ENCODE measurements around the gene KRTAP9-9. TPM values are rescaled to one million over a fixed set of nuclear protein-coding genes. Genes with fewer than 3 reads are reported as not detected.

Gene KRTAP9-9
- total RNA-seq, 1 donor from 2014 or later, result not detected

Other genes starting within 250 kb of the KRTAP9-9 start
- gene KRTAP3-1, start 246.3 kb upstream of the KRTAP9-9 start, total RNA-seq (ENCODE audit: insufficient read depth, low replicate concordance), result not detected
- gene KRTAP1-5, start 228.2 kb upstream of the KRTAP9-9 start, total RNA-seq (ENCODE audit: insufficient read depth, low replicate concordance), result not detected
- gene KRTAP1-4, start 225.2 kb upstream of the KRTAP9-9 start, total RNA-seq (ENCODE audit: insufficient read depth, low replicate concordance), result not detected
- gene KRTAP1-3, start 220.5 kb upstream of the KRTAP9-9 start, total RNA-seq (ENCODE audit: insufficient read depth, low replicate concordance), result not detected
- gene KRTAP1-1, start 213.9 kb upstream of the KRTAP9-9 start, total RNA-seq (ENCODE audit: insufficient read depth, low replicate concordance), result not detected
- gene KRTAP2-1, start 208.1 kb upstream of the KRTAP9-9 start, total RNA-seq (ENCODE audit: insufficient read depth, low replicate concordance), result not detected
- gene KRTAP2-2, start 200.2 kb upstream of the KRTAP9-9 start, total RNA-seq (ENCODE audit: insufficient read depth, low replicate concordance), result 8.4 TPM
- gene KRTAP2-3, start 195.3 kb upstream of the KRTAP9-9 start, total RNA-seq (ENCODE audit: insufficient read depth, low replicate concordance), result 20.5 TPM
- gene KRTAP2-4, start 189.5 kb upstream of the KRTAP9-9 start, total RNA-seq (ENCODE audit: insufficient read depth, low replicate concordance), result not detected
- gene KRTAP4-7, start 171.2 kb upstream of the KRTAP9-9 start, total RNA-seq (ENCODE audit: insufficient read depth, low replicate concordance), result not detected
- not detected for gene KRTAP4-8, start 157.2 kb upstream of the KRTAP9-9 start, total RNA-seq (ENCODE audit: insufficient read depth, low replicate concordance)
- not detected for gene KRTAP4-16, start 153.2 kb upstream of the KRTAP9-9 start, total RNA-seq (ENCODE audit: insufficient read depth, low replicate concordance)
- not detected for gene KRTAP4-9, start 150.0 kb upstream of the KRTAP9-9 start, total RNA-seq (ENCODE audit: insufficient read depth, low replicate concordance)
- 3.4 TPM for gene KRTAP4-11, start 137.0 kb upstream of the KRTAP9-9 start, total RNA-seq (ENCODE audit: insufficient read depth, low replicate concordance)
- gene KRTAP4-12, start 131.2 kb upstream of the KRTAP9-9 start, total RNA-seq (ENCODE audit: insufficient read depth, low replicate concordance), result not detected
- gene KRTAP4-6, start 114.8 kb upstream of the KRTAP9-9 start, total RNA-seq (ENCODE audit: insufficient read depth, low replicate concordance), result 1.2 TPM
- gene KRTAP4-5, start 105.6 kb upstream of the KRTAP9-9 start, total RNA-seq (ENCODE audit: insufficient read depth, low replicate concordance), result 5.5 TPM
- gene KRTAP4-4, start 94.6 kb upstream of the KRTAP9-9 start, total RNA-seq (ENCODE audit: insufficient read depth, low replicate concordance), result 2.6 TPM
- gene KRTAP4-3, start 87.2 kb upstream of the KRTAP9-9 start, total RNA-seq (ENCODE audit: insufficient read depth, low replicate concordance), result 1.4 TPM
- not detected for gene KRTAP4-2, start 77.2 kb upstream of the KRTAP9-9 start, total RNA-seq (ENCODE audit: insufficient read depth, low replicate concordance)
- gene KRTAP4-1, start 70.5 kb upstream of the KRTAP9-9 start, total RNA-seq (ENCODE audit: insufficient read depth, low replicate concordance), result 1.9 TPM
- 1.4 TPM for gene KRTAP9-1, start 65.5 kb upstream of the KRTAP9-9 start, total RNA-seq (ENCODE audit: insufficient read depth, low replicate concordance)
- gene KRTAP9-2, start 28.7 kb upstream of the KRTAP9-9 start, total RNA-seq (ENCODE audit: insufficient read depth, low replicate concordance), result not detected
- gene KRTAP9-3, start 22.9 kb upstream of the KRTAP9-9 start, total RNA-seq (ENCODE audit: insufficient read depth, low replicate concordance), result not detected
- not detected for gene KRTAP9-8, start 17.4 kb upstream of the KRTAP9-9 start, total RNA-seq (ENCODE audit: insufficient read depth, low replicate concordance)
- gene KRTAP9-4, start 5.7 kb upstream of the KRTAP9-9 start, total RNA-seq (ENCODE audit: insufficient read depth, low replicate concordance), result 1.2 TPM
- gene KRTAP9-6, start 10.0 kb downstream of the KRTAP9-9 start, total RNA-seq (ENCODE audit: insufficient read depth, low replicate concordance), result not detected
- not detected for gene KRTAP9-7, start 20.3 kb downstream of the KRTAP9-9 start, total RNA-seq (ENCODE audit: insufficient read depth, low replicate concordance)
- gene KRTAP29-1, start 47.5 kb downstream of the KRTAP9-9 start, total RNA-seq (ENCODE audit: insufficient read depth, low replicate concordance), result not detected
- gene KRTAP16-1, start 53.9 kb downstream of the KRTAP9-9 start, total RNA-seq (ENCODE audit: insufficient read depth, low replicate concordance), result not detected
- gene KRTAP17-1, start 60.3 kb downstream of the KRTAP9-9 start, total RNA-seq (ENCODE audit: insufficient read depth, low replicate concordance), result not detected
- gene KRT33A, start 95.4 kb downstream of the KRTAP9-9 start, total RNA-seq (ENCODE audit: insufficient read depth, low replicate concordance), result 1.4 TPM
- not detected for gene KRT33B, start 114.4 kb downstream of the KRTAP9-9 start, total RNA-seq (ENCODE audit: insufficient read depth, low replicate concordance)
- gene KRT34, start 126.9 kb downstream of the KRTAP9-9 start, total RNA-seq (ENCODE audit: insufficient read depth, low replicate concordance), result not detected
- not detected for gene KRT31, start 142.2 kb downstream of the KRTAP9-9 start, total RNA-seq (ENCODE audit: insufficient read depth, low replicate concordance)
- not detected for gene KRT37, start 169.2 kb downstream of the KRTAP9-9 start, total RNA-seq (ENCODE audit: insufficient read depth, low replicate concordance)
- gene KRT38, start 185.6 kb downstream of the KRTAP9-9 start, total RNA-seq (ENCODE audit: insufficient read depth, low replicate concordance), result 0.48 TPM
- 1.2 TPM for gene KRT32, start 212.0 kb downstream of the KRTAP9-9 start, total RNA-seq (ENCODE audit: insufficient read depth, low replicate concordance)
- gene KRT35, start 225.8 kb downstream of the KRTAP9-9 start, total RNA-seq (ENCODE audit: insufficient read depth, low replicate concordance), result not detected
- 1.9 TPM for gene KRT36, start 234.5 kb downstream of the KRTAP9-9 start, total RNA-seq (ENCODE audit: insufficient read depth, low replicate concordance)

All from umbilical cord (tissue), 1 donor.